Measurements from ENCODE around the gene ZNF300. TPM values are rescaled to one million over a fixed set of nuclear protein-coding genes. Genes with fewer than 3 reads are reported as not detected.

The ZNF300 gene
- total RNA-seq, 3 donors from 2014 or later: 1.7 to 3.5 (median 3.0) TPM

GRCh38 chr5:150931368-150931965 lies 26.7 kb upstream of the ZNF300 start:
- ATAC-seq: no peak
- intact Hi-C loops (cut with DNase I, micrococcal nuclease): no loop called here
- Histone ChIP-seq H3K36me3 (ENCODE audit: low read depth) (no peaks in the 10 kb centered on the region), H3K9me3 (peaks cover 96% of the 10 kb centered on the region), H3K4me3 (no peak overlapping the region), H3K4me1 (ENCODE audit: low read depth) (no peaks in the 10 kb centered on the region)
- TF ChIP-seq CTCF (IDR thresholded peaks at IDR 0.05): no peak
- DNase-seq: no peak

- ATAC-seq (no peak), DNase-seq (no peak)
- intact Hi-C loops (cut with DNase I, micrococcal nuclease): no loop called here
- no peaks in the 10 kb centered on the region for H3K4me1 ChIP-seq (ENCODE audit: low read depth)
- H3K4me3 ChIP-seq: no peak overlapping the region
- no peaks in the 10 kb centered on the region for H3K36me3 ChIP-seq (ENCODE audit: low read depth)
- peaks cover 37% of the 10 kb centered on the region for H3K9me3 ChIP-seq
- no peak for TF ChIP-seq CTCF (IDR thresholded peaks at IDR 0.05)
Measured at GRCh38 chr5:150918613-150919012, 13.8 kb upstream of the ZNF300 start.

- DNase-seq (no peak), ATAC-seq (no peak)
- intact Hi-C loops (cut with DNase I, micrococcal nuclease): no loop called here
- no peaks in the 10 kb centered on the region for H3K4me1 ChIP-seq (ENCODE audit: low read depth)
- no peak for TF ChIP-seq CTCF (IDR thresholded peaks at IDR 0.05)
- H3K4me3 ChIP-seq: no peak overlapping the region
- H3K9me3 ChIP-seq: peaks cover 46% of the 10 kb centered on the region
- no peaks in the 10 kb centered on the region for H3K36me3 ChIP-seq (ENCODE audit: low read depth)
Measured at GRCh38 chr5:150912312-150912814, 7.6 kb upstream of the ZNF300 start.

- DNase-seq (no peak), ATAC-seq (no peak)
- no peaks in the 10 kb centered on the region for H3K36me3 ChIP-seq (ENCODE audit: low read depth)
- intact Hi-C loops (cut with DNase I, micrococcal nuclease): no loop called here
- no peak overlapping the region for H3K4me3 ChIP-seq
- no peak for TF ChIP-seq CTCF (IDR thresholded peaks at IDR 0.05)
- peaks cover 56% of the 10 kb centered on the region for H3K9me3 ChIP-seq
- H3K4me1 ChIP-seq (ENCODE audit: low read depth): no peaks in the 10 kb centered on the region
Measured at GRCh38 chr5:150905312-150905683, 518 bp upstream of the ZNF300 start.

- ATAC-seq (no peak), DNase-seq (no peak)
- no peak for TF ChIP-seq CTCF (IDR thresholded peaks at IDR 0.05)
- H3K36me3 ChIP-seq (ENCODE audit: low read depth): no peaks in the 10 kb centered on the region
- peaks cover 84% of the 10 kb centered on the region for H3K9me3 ChIP-seq
- no peak overlapping the region for H3K4me3 ChIP-seq
- no peaks in the 10 kb centered on the region for H3K4me1 ChIP-seq (ENCODE audit: low read depth)
- intact Hi-C loops (cut with DNase I, micrococcal nuclease): no loop called here
Measured at GRCh38 chr5:150901446-150901845, 3.3 kb downstream of the ZNF300 start.
